PFSK-1 (cell line): Measurements from ENCODE around the gene FBXO30.

Source experiments
- FOXP2 ChIP-seq: optimal IDR thresholded peaks from 2 replicates; pipeline ENCODE3; 2011; ENCODE audit warnings: borderline replicate concordance, control low read depth, inconsistent platforms; ENCODE audit not compliant: insufficient read depth; ENCODE audit errors: extremely low read length, extremely low read depth
- POLR2AphosphoS5 ChIP-seq: IDR thresholded peaks from 2 replicates; pipeline ENCODE4 v1.6.1; 2012; ENCODE audit warnings: low read depth, mild to moderate bottlenecking, control low read depth, low read length, moderate library complexity
- SIN3A ChIP-seq: IDR thresholded peaks from 2 replicates; pipeline ENCODE4 v1.6.1; 2012; ENCODE audit warnings: mild to moderate bottlenecking, low read length, moderate library complexity, borderline replicate concordance; ENCODE audit not compliant: insufficient read depth
- TAF1 ChIP-seq: IDR thresholded peaks from 2 replicates; pipeline ENCODE4 v1.6.1; 2012; ENCODE audit warnings: low read length, control low read depth, borderline replicate concordance; ENCODE audit not compliant: insufficient read depth
- TF ChIP-seq, protein P1 (sequence below), 2 experiments: IDR thresholded peaks; 2 replicates each; pipeline versions ENCODE4 v1.6.1 to v1.8.0; 2011 to 2012; ENCODE audit warnings: low read depth in 2 of 2, low read length in 2 of 2, control low read depth in 1 of 2, inconsistent platforms in 1 of 2, mild to moderate bottlenecking in 1 of 2, moderate library complexity in 1 of 2; ENCODE audit not compliant: insufficient read depth in 1 of 2

FBXO30 gene

DNA sequence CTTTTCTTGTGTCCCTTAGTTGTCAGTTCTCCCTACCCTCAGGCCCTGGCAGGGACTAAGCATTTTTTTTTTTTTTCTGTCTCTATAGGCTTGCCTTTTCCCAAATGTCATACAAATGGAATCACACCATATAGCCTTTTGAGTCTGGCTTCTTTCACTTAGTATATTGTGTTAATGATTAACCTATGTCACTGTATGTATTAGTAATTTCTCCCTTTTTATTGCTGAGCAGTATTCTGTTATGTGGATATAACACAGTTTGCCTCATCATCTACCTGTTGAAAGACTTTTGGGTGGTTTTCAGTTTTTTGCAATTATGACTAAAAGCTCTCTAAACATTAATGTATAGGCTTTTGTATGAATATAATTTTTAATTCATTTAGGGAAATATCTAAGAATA lies 16.0 kb upstream of the FBXO30 start:
- no peak for TF ChIP-seq FOXP2
- no peak for TF ChIP-seq TAF1
- no peak for TF ChIP-seq POLR2AphosphoS5
- TF ChIP-seq, protein P1, sequence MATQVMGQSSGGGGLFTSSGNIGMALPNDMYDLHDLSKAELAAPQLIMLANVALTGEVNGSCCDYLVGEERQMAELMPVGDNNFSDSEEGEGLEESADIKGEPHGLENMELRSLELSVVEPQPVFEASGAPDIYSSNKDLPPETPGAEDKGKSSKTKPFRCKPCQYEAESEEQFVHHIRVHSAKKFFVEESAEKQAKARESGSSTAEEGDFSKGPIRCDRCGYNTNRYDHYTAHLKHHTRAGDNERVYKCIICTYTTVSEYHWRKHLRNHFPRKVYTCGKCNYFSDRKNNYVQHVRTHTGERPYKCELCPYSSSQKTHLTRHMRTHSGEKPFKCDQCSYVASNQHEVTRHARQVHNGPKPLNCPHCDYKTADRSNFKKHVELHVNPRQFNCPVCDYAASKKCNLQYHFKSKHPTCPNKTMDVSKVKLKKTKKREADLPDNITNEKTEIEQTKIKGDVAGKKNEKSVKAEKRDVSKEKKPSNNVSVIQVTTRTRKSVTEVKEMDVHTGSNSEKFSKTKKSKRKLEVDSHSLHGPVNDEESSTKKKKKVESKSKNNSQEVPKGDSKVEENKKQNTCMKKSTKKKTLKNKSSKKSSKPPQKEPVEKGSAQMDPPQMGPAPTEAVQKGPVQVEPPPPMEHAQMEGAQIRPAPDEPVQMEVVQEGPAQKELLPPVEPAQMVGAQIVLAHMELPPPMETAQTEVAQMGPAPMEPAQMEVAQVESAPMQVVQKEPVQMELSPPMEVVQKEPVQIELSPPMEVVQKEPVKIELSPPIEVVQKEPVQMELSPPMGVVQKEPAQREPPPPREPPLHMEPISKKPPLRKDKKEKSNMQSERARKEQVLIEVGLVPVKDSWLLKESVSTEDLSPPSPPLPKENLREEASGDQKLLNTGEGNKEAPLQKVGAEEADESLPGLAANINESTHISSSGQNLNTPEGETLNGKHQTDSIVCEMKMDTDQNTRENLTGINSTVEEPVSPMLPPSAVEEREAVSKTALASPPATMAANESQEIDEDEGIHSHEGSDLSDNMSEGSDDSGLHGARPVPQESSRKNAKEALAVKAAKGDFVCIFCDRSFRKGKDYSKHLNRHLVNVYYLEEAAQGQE (IDR thresholded peaks at IDR 0.05; ENCODE audit: insufficient read depth in 1 of 2, low read depth in 2 of 2, low read length in 2 of 2), result no peak
- TF ChIP-seq SIN3A, result no peak

DNA sequence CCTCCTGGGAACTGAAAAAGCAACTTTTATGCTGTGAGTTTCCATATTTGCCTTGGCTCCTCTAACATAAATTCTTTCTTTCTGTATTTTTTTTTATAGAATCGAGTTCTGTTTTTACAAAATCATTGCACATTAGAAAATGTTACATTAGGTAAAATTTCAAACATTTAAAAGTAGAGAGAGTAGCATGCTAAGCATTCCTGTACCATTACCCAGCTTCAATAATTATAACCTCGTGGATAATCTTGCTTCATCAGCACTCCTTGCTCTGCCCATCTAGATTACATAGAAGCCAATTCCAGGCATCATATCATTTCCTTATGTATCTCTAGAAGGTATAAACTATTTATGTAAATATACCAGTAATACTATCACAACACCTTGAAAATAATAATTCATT lies 15.4 kb upstream of the FBXO30 start:
- no peak for TF ChIP-seq POLR2AphosphoS5
- TF ChIP-seq TAF1, result no peak
- no peak for TF ChIP-seq SIN3A
- TF ChIP-seq, protein P1 (IDR thresholded peaks at IDR 0.05; ENCODE audit: insufficient read depth in 1 of 2, low read depth in 2 of 2, low read length in 2 of 2), result no peak
- no peak for TF ChIP-seq FOXP2

DNA sequence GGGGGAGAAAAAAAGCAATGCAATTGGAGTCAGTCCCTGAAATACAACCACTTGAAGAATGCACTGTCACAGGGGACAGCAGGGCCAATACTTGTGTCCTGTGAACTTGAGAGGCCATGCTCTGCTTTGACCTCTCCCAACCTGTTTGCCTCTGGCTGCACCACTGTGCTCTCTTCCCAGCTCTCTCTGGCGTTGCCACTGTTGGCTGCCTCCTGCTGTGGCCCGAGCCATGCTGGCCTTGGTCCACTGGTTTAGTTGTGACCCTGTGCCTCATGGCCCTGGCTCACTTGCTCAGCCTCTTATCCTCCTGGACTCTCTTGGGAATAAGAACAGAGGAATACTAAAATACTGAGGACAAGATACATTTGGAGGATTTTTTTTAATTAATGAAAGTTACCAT lies 14.5 kb upstream of the FBXO30 start:
- TF ChIP-seq FOXP2, result no peak
- TF ChIP-seq TAF1, result no peak
- no peak for TF ChIP-seq SIN3A
- TF ChIP-seq, protein P1 (IDR thresholded peaks at IDR 0.05; ENCODE audit: insufficient read depth in 1 of 2, low read depth in 2 of 2, low read length in 2 of 2), result no peak
- no peak for TF ChIP-seq POLR2AphosphoS5

DNA sequence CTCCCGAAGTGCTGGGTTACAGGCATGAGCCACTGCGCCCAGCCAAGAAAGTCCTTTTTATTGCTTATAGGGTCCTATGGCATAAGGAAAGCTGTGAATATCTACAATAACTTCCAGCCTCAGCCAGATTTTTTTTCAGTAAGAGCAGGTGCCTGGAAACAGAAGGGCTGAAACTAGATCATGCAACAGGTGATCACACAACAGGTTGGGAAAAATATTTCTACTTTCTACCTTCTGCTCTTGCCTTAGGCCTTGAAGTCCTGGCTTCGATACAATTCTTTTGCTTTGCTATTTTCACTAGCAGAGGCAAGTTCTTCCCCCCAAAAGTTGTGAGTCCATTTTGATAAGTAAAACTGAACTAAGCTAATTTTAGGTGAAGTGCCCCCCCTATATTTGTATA lies 9.7 kb upstream of the FBXO30 start:
- TF ChIP-seq SIN3A, result no peak
- no peak for TF ChIP-seq TAF1
- TF ChIP-seq FOXP2, result no peak
- TF ChIP-seq, protein P1 (IDR thresholded peaks at IDR 0.05; ENCODE audit: insufficient read depth in 1 of 2, low read depth in 2 of 2, low read length in 2 of 2), result no peak
- TF ChIP-seq POLR2AphosphoS5, result no peak

DNA sequence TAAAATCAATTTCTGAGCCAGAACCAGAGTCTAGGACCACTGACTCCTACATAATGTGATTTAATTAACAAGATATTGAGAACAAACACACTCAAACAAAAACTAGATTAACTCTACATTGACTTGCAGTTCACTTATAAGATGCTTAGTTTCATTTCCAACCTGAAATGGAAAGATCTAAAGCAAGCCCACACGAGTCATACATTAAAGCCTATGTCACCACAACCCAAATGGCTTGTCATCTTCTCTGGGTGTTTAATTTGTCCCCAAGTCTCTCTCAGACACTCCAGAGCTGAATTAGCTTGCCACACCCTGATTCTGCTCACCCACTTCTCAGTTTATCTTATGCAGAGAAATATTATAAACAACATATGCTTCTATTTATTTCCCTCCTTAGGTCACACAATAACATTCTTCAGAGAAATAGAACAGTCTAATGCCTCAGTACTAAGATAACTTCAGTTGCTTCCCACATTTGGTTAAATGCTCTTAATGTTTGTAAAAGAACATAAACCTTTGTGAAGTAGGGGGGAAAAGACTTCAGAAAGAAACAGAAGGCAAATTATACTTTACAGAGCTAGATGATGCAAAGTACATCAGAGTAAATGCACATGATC lies 8.8 kb upstream of the FBXO30 start:
- TF ChIP-seq FOXP2, result no peak
- no peak for TF ChIP-seq POLR2AphosphoS5
- no peak for TF ChIP-seq SIN3A
- no peak for TF ChIP-seq TAF1
- TF ChIP-seq, protein P1 (IDR thresholded peaks at IDR 0.05; ENCODE audit: insufficient read depth in 1 of 2, low read depth in 2 of 2, low read length in 2 of 2), result no peak
